SU-DHL-6 (cell line): Measurements from ENCODE around the gene ST3GAL3.
A peak's percentile ranks its signal among the peaks of the same experiment; 100 is the strongest.

Experiments
- H2AFZ ChIP-seq: fragments of 200-600 bp; sonication (generic); 2 replicates; pipeline ENCODE4 v1.6.1; 2014; ENCODE audit warnings: low read depth, mild to moderate bottlenecking, moderate library complexity, mixed read lengths, antibody characterized with exemption, low read length; ENCODE audit not compliant: severe bottlenecking
- H3F3A ChIP-seq: fragments of 200-600 bp; shearing (Covaris generic); 2 replicates; pipeline ENCODE4 v1.6.0; 2016; ENCODE audit warnings: antibody characterized with exemption, mild to moderate bottlenecking; ENCODE audit not compliant: insufficient read depth
- H3K27ac ChIP-seq: fragments of 200-600 bp; sonication (generic); 2 replicates; pipeline ENCODE4 v1.5.1; 2016; ENCODE audit warnings: low read depth, mild to moderate bottlenecking, low read length, moderate library complexity, mixed read lengths
- H3K27me3 ChIP-seq: fragments of 200-600 bp; sonication (generic), shearing (Covaris generic); 2 replicates; pipeline ENCODE4 v1.6.0; 2014; ENCODE audit warnings: mild to moderate bottlenecking, low read length
- H3K36me3 ChIP-seq: fragments of 200-600 bp; sonication (generic); 2 replicates; pipeline ENCODE4 v1.6.1; 2014; ENCODE audit warnings: mild to moderate bottlenecking, low read length, mixed read lengths
- H3K4me2 ChIP-seq: fragments of 300-600, 200-600 bp; shearing (Covaris generic), sonication (generic); 2 replicates; pipeline ENCODE4 v1.6.0; 2014; ENCODE audit warnings: low read length, low read depth, mild to moderate bottlenecking; ENCODE audit not compliant: poor library complexity, severe bottlenecking
- H3K4me3 ChIP-seq: fragments of 200-600 bp; sonication (generic); 2 replicates; pipeline ENCODE4 v1.5.1; 2014; ENCODE audit warnings: antibody characterized with exemption, low read length, mild to moderate bottlenecking, mixed read lengths; ENCODE audit not compliant: insufficient read depth, poor library complexity, severe bottlenecking
- H3K79me2 ChIP-seq: fragments of 200-600 bp; sonication (generic); 2 replicates; pipeline ENCODE4 v1.6.1; 2014; ENCODE audit warnings: mild to moderate bottlenecking, low read length, moderate library complexity; ENCODE audit not compliant: insufficient read depth
- H3K9ac ChIP-seq: fragments of 200-600 bp; sonication (generic); 2 replicates; pipeline ENCODE4 v1.7.0; 2014; ENCODE audit warnings: mild to moderate bottlenecking, low read length
- H3K9me2 ChIP-seq: fragments of 200-600 bp; sonication (generic); replicated peaks from 2 replicates; pipeline ENCODE4 v1.6.1; 2014; ENCODE audit warnings: low read length; ENCODE audit not compliant: insufficient read depth
- H3K9me3 ChIP-seq: fragments of 200-600 bp; sonication (generic); 2 replicates; pipeline ENCODE4 v1.6.1; 2014; ENCODE audit warnings: low read length, mixed read lengths; ENCODE audit not compliant: insufficient read depth
- H4K20me1 ChIP-seq: fragments of 200-600 bp; sonication (generic); 2 replicates; pipeline ENCODE4 v1.6.1; 2014; ENCODE audit warnings: low read depth, mild to moderate bottlenecking, antibody characterized with exemption, low read length, moderate library complexity, mixed read lengths
- EZH2phosphoT487 ChIP-seq: fragments of 200-600 bp; sonication (generic), shearing (Covaris generic); conservative IDR thresholded peaks from 2 replicates; pipeline ENCODE4 v1.6.1; 2018; ENCODE audit warnings: mild to moderate bottlenecking, antibody characterized with exemption, low read length, moderate library complexity, mixed read lengths
- TF ChIP-seq, protein P1 (sequence below): fragments of 200-600 bp; sonication (generic); IDR thresholded peaks from one replicate; pipeline ENCODE4 v1.5.1; 2017; ENCODE audit warnings: antibody characterized with exemption, mild to moderate bottlenecking, low read length, moderate library complexity; ENCODE audit not compliant: insufficient read depth, poor library complexity, severe bottlenecking

Gene ST3GAL3

GRCh38 chr1:43947061-43947873 is 239.9 kb downstream of the ST3GAL3 start:
- TF ChIP-seq, protein P1, sequence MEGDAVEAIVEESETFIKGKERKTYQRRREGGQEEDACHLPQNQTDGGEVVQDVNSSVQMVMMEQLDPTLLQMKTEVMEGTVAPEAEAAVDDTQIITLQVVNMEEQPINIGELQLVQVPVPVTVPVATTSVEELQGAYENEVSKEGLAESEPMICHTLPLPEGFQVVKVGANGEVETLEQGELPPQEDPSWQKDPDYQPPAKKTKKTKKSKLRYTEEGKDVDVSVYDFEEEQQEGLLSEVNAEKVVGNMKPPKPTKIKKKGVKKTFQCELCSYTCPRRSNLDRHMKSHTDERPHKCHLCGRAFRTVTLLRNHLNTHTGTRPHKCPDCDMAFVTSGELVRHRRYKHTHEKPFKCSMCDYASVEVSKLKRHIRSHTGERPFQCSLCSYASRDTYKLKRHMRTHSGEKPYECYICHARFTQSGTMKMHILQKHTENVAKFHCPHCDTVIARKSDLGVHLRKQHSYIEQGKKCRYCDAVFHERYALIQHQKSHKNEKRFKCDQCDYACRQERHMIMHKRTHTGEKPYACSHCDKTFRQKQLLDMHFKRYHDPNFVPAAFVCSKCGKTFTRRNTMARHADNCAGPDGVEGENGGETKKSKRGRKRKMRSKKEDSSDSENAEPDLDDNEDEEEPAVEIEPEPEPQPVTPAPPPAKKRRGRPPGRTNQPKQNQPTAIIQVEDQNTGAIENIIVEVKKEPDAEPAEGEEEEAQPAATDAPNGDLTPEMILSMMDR, result no peak
- TF ChIP-seq EZH2phosphoT487, result no peak
- Histone ChIP-seq H3K36me3 (no peaks in the 10 kb centered on the region), H3K4me3 (peak overlapping the region; percentile 93), H3K27ac (peak overlapping the region; percentile 80), H4K20me1 (no peaks in the 10 kb centered on the region), H2AFZ (peak overlapping the region; percentile 71), H3K9me2 (no peaks in the 10 kb centered on the region), H3K27me3 (no peaks in the 10 kb centered on the region), H3K9me3 (no peaks in the 10 kb centered on the region), H3K79me2 (peaks cover 30% of the 10 kb centered on the region; the same call in 1 of the 2 replicates), H3F3A (no peaks in the 10 kb centered on the region), H3K4me2 (peak overlapping the region; percentile 67), H3K9ac (peak overlapping the region; percentile 88)

GRCh38 chr1:43947874-43948437 is 240.6 kb downstream of the ST3GAL3 start:
- Histone ChIP-seq H3K27ac (no peak overlapping the region), H3F3A (no peaks in the 10 kb centered on the region), H3K4me3 (peak overlapping the region; percentile 93), H3K79me2 (peaks cover 30% of the 10 kb centered on the region; the same call in 1 of the 2 replicates), H4K20me1 (no peaks in the 10 kb centered on the region; the same call in 1 of the 2 replicates), H3K4me2 (peak overlapping the region; percentile 67), H3K9ac (peak overlapping the region; percentile 88), H3K9me2 (no peaks in the 10 kb centered on the region), H3K9me3 (no peaks in the 10 kb centered on the region), H2AFZ (no peak overlapping the region), H3K36me3 (no peaks in the 10 kb centered on the region), H3K27me3 (no peaks in the 10 kb centered on the region)
- TF ChIP-seq, protein P1, result no peak
- TF ChIP-seq EZH2phosphoT487, result no peak

DNA sequence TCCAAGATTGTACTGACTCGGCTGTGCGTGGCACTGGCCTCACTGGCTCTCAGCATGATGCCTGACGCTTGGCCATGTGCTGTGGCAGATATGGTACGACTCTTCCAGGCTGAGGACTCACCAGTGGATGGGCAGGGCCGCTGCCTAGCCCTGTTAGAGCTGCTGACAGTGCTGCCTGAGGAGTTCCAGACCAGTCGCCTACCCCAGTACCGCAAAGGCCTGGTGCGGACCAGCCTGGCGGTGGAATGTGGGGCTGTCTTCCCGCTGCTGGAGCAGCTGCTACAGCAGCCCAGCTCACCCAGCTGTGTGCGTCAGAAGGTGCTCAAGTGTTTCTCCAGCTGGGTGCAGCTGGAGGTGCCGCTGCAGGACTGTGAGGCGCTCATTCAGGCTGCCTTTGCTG is 242.3 kb downstream of the ST3GAL3 start:
- peaks cover 27% of the 10 kb centered on the region; the same call in 1 of the 2 replicates for H3K79me2 ChIP-seq
- H3K9ac ChIP-seq, result no peak overlapping the region
- no peak overlapping the region for H3K4me2 ChIP-seq
- no peak overlapping the region for H2AFZ ChIP-seq
- no peaks in the 10 kb centered on the region for H3K27me3 ChIP-seq
- H3K9me2 ChIP-seq, result no peaks in the 10 kb centered on the region
- H3K4me3 ChIP-seq, result no peak overlapping the region
- H4K20me1 ChIP-seq, result no peaks in the 10 kb centered on the region; the same call in 1 of the 2 replicates
- no peaks in the 10 kb centered on the region for H3K36me3 ChIP-seq
- no peak overlapping the region for H3K27ac ChIP-seq
- TF ChIP-seq EZH2phosphoT487, result no peak
- TF ChIP-seq, protein P1, result no peak
- H3K9me3 ChIP-seq, result no peaks in the 10 kb centered on the region
- H3F3A ChIP-seq, result no peaks in the 10 kb centered on the region
